K562 (cell line): ENCODE data around the gene WDHD1. TPM values are rescaled to one million over a fixed set of nuclear protein-coding genes. Genes with fewer than 3 reads are reported as not detected.

Experiments
- CREB3 ChIP-seq: fragments of 450-650 bp; conservative IDR thresholded peaks from 2 replicates; pipeline ENCODE4 v1.6.1; 2016; ENCODE audit warnings: missing genetic modification characterization, low read depth, mild to moderate bottlenecking, missing compliant biosample characterization, moderate library complexity
- E2F8 ChIP-seq: fragments of 450-650 bp; IDR thresholded peaks from 2 replicates; pipeline ENCODE4 v1.7.1; 2018; ENCODE audit warnings: mild to moderate bottlenecking, low read depth; ENCODE audit not compliant: partially characterized antibody
- HINFP ChIP-seq: fragments of 450-650 bp; conservative IDR thresholded peaks from 2 replicates; pipeline ENCODE4 v1.6.1; 2016; ENCODE audit warnings: missing genetic modification characterization, low read depth, mild to moderate bottlenecking, control low read depth, missing compliant biosample characterization
- HMG20B ChIP-seq: fragments of 250-450 bp; sonication (Bioruptor Pico); IDR thresholded peaks from 2 replicates; pipeline ENCODE4 v1.5.0; 2021; ENCODE audit warnings: mild to moderate bottlenecking
- MNT ChIP-seq, 2 experiments: fragments of 450-650 bp; conservative IDR thresholded peaks; 2 replicates each; pipeline ENCODE4 v1.6.1; 2017; ENCODE audit warnings: mild to moderate bottlenecking in 2 of 2, moderate library complexity in 2 of 2
- TCF3 ChIP-seq: sonication (generic); formaldehyde crosslinking; IDR thresholded peaks from 2 replicates; pipeline ENCODE4 v1.4.0; 2020; ENCODE audit warnings: mild to moderate bottlenecking, missing genetic modification reagents
- TRIM28 ChIP-seq: fragments of 450-650 bp; IDR thresholded peaks from 2 replicates; pipeline ENCODE4 v1.6.1; 2017
- U2AF2 ChIP-seq: fragments of 200-400 bp; formaldehyde crosslinking; optimal IDR thresholded peaks from 2 replicates; pipeline ENCODE3; 2017; ENCODE audit warnings: low read depth, mild to moderate bottlenecking, low read length
- ZNF146 ChIP-seq: IDR thresholded peaks from one replicate; pipeline ENCODE4 v1.6.1; 2018; ENCODE audit warnings: missing compliant biosample characterization; ENCODE audit not compliant: unreplicated experiment
- ZNF165 ChIP-seq: fragments of 250-450 bp; sonication (Bioruptor Pico); IDR thresholded peaks from 2 replicates; pipeline ENCODE4 v1.4.0; 2020; ENCODE audit warnings: borderline replicate concordance
- ZNF24 ChIP-seq: fragments of 450-650 bp; IDR thresholded peaks from 2 replicates; pipeline ENCODE4 v1.6.1; 2016
- polyA plus RNA-seq, 8 experiments: library from polyadenylated mRNA; depleted of rRNA in 4 of 8; stranded (reverse) in 5 of 8; unstranded in 3 of 8; fragments of >200 nt; fragmentation: Nextera tagmentation in 2 of 8; fragmentation: Illumina TruSeq in 1 of 8; extraction: Ambion mirVana in 2 of 8; extraction: Trizol in 1 of 8; gene quantifications; 2 replicates each; pipeline versions ENCODE4 v1.2.1 to v1.2.3, GENCODE V29; 2011 to 2014; ENCODE audit warnings: inconsistent platforms in 1 of 8, missing spikeins in 1 of 8
- total RNA-seq, 7 experiments: library from RNA; depleted of rRNA in 6 of 7; stranded (reverse); fragments of >200 nt in 6 of 7; fragmentation: Illumina TruSeq in 2 of 7; extraction: Trizol in 2 of 7; gene quantifications; 2 replicates each; pipeline versions ENCODE4 v1.2.1 to v1.2.3, GENCODE V29; 2011 to 2021; ENCODE audit warnings: low replicate concordance in 1 of 7

Gene WDHD1
- total and polyA plus RNA-seq, 9 of the 15 experiments (the other 6 are each of a cell fraction or from before 2014, with no cell fraction given): 11.7 to 39.1 (median 30.0) TPM

DNA sequence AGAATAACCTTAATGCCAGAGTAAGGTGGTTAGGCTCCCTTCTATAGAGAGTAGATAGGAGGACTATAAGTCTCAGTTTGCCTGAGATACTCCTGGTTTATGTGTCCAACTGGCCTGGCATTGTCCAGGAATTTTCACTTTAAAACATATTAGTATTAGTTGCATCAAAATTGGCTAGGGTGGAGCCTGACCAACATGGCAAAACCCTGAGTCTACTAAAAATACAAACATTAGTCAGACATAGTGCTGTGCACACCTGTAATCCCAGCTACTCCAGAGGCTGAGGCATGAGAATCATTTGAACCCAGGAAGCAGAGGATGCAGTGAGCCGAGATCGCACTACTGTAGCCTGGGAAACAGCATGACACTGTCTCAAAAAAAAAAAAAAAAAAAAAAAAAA is 11.9 kb downstream of the WDHD1 start (continued):
- TF ChIP-seq TCF3 (no peak), U2AF2 (no peak), ZNF146 (CRISPR knock-in tag) (no peak), HINFP (tag) (no peak), MNT (conservative IDR thresholded peaks at IDR 0.05) (no peak), ZNF24 (no peak), E2F8 (no peak), CREB3 (no peak), ZNF165 (CRISPR knock-in tag) (no peak), TRIM28 (no peak), HMG20B (CRISPR knock-in tag) (no peak)
